Neural progenitor cell (in vitro differentiated cells): Measurements from ENCODE around the gene ZNF628.

ENCODE experiments used
- EZH2 ChIP-seq: fragments of 200-600 bp; sonication (generic); IDR thresholded peaks from 2 replicates; pipeline ENCODE4 v1.6.1; 2017; ENCODE audit warnings: antibody characterized with exemption, mild to moderate bottlenecking, moderate library complexity
- EZH2phosphoT487 ChIP-seq: fragments of 200-600 bp; sonication (generic); IDR thresholded peaks from 2 replicates; pipeline ENCODE4 v1.6.1; 2017; ENCODE audit warnings: antibody characterized with exemption
- TF ChIP-seq, protein P1 (sequence below): fragments of 200-600 bp; sonication (generic); IDR thresholded peaks from 2 replicates; pipeline ENCODE4 v1.5.1; 2017; ENCODE audit warnings: antibody characterized with exemption, mild to moderate bottlenecking

- TF ChIP-seq, protein P1, sequence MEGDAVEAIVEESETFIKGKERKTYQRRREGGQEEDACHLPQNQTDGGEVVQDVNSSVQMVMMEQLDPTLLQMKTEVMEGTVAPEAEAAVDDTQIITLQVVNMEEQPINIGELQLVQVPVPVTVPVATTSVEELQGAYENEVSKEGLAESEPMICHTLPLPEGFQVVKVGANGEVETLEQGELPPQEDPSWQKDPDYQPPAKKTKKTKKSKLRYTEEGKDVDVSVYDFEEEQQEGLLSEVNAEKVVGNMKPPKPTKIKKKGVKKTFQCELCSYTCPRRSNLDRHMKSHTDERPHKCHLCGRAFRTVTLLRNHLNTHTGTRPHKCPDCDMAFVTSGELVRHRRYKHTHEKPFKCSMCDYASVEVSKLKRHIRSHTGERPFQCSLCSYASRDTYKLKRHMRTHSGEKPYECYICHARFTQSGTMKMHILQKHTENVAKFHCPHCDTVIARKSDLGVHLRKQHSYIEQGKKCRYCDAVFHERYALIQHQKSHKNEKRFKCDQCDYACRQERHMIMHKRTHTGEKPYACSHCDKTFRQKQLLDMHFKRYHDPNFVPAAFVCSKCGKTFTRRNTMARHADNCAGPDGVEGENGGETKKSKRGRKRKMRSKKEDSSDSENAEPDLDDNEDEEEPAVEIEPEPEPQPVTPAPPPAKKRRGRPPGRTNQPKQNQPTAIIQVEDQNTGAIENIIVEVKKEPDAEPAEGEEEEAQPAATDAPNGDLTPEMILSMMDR: no peak
- TF ChIP-seq EZH2phosphoT487: no peak
- TF ChIP-seq EZH2: no peak
Observed at GRCh38 chr19:55466241-55466614, 10.2 kb upstream of the ZNF628 start.
